GM19238 (cell line): ENCODE results near the gene IFRD2.
"Not testable (repeated sequence)": the region's sequence is repeated elsewhere in the genome, so short reads cannot be mapped to it uniquely, and the experiment has no call there.

Experiments
- DNase-seq: peaks from one replicate; pipeline ENCODE4 v3.0.0; 2011; ENCODE audit warnings: low spot score; ENCODE audit not compliant: insufficient read length

Gene IFRD2

DNA sequence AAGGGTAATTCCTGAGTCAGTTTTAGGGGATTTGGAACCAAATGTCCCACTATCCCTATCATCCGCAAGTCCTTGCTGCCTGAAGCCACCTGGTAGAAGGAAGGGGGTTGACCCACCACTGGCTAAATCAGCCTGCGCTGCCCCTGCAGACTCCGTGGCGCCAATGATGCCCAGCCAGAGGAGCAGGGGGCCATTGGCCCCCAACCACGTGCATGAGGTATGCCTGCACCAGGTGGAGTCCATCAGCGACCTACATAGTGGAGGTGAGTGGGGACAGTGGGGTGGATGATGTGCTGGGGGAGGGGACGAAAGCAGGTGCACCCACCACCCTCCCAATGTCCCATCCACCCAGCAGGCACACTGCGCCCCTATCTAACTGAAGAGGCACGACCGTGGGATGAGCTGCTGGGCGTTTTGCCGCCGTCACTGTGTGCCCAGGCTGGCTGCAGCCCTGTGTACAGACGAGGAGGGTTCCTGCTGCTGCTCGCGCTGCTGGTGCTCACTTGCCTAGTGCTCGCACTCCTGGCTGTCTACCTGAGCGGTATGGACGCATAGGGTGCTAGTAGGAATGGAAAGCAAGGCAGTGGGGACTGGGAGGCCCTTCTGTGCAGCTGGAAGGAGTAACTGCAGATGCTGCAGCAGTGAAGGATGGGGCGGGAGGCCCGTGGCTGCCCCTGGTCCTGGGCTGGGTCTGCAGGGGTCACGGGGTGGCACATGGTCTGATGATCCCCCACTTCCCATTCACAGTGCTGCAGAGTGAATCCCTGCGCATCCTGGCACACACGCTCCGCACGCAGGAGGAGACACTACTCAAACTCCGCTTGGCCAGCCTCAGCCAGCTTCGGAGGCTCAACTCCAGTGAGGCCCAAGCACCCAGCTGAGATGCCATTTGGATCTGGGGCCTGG, 5.7 kb downstream of the IFRD2 start:
- no peak for DNase-seq

DNA sequence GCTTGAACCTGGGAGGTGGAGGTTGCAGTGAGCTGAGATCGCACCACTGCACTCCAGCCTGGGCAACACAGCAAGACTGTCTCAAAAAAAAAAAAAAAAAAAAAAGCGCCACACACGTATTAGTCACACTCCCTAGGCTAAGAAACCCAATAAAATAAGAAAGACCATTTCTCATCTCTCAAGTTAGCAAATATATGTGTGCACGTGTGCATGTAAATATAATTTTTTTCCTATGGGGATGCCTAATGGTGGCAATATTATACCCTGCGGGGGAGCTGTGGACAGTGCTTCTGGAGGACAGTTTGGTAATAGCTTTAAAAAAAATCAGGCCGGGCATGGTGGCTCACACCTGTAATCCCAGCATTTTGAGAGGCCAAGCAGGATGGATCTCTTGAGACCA, 8.1 kb downstream of the IFRD2 start:
- DNase-seq, result not testable (repeated sequence)

DNA sequence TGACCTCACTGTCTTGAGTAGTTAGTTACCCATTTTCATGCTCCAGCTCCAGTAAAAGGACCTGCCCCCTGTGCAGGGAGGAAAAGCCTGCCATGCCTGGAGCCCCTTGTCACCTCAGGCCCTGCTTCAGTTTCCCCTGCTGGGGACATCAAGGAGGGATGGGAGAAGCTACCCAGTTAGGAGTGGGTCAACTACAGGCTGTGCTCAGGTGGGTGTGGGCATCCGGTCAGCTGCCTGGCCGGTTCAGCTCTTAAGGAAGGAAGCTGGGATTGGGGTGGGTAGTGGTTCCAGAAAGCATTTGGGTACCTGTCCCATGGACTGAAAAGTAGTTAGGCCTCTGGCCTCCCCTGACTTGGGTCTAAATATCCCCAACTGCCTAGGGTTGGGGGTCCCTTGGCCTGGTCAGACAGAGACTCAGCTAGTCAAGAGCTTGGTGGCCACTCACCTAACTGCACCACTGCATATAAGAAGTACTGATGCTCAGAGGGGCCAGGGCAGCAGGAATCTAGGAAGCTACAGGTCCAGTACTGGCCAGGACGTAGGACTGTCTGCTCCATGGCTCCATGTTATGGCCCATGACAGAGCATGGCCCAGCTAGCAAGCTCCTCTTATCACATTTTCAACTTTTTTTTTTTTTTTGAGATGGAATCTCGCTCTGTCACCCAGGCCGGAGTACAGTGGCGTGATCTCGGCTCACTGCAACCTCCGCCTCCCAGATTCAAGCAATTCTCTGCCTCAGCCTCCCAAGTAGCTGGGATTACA, 12.8 kb downstream of the IFRD2 start:
- no peak for DNase-seq

DNA sequence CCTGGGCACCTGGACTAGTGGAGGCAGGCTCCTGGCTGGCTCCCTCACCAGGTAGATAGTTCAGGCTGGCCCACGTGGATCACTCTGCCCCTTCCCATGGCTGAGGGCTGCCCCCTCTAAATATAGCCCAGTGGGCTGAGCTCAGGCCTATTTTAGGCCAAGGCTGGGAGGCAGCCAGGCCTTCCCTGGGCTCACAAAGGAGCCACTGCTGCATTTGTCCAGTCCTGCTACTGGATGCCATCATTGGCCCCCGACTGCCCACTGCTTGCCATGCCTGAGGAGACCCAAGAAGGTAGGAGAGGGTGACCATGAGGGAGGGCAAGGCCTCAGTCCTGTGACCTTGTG, 13.4 kb downstream of the IFRD2 start, which contains the start of gene LSMEM2:
LSMEM2 (plus strand) TSS at position 208 of the 345 bp plus-strand sequence; CDS start at position 235, 27 bp downstream.
- no peak for DNase-seq

DNA sequence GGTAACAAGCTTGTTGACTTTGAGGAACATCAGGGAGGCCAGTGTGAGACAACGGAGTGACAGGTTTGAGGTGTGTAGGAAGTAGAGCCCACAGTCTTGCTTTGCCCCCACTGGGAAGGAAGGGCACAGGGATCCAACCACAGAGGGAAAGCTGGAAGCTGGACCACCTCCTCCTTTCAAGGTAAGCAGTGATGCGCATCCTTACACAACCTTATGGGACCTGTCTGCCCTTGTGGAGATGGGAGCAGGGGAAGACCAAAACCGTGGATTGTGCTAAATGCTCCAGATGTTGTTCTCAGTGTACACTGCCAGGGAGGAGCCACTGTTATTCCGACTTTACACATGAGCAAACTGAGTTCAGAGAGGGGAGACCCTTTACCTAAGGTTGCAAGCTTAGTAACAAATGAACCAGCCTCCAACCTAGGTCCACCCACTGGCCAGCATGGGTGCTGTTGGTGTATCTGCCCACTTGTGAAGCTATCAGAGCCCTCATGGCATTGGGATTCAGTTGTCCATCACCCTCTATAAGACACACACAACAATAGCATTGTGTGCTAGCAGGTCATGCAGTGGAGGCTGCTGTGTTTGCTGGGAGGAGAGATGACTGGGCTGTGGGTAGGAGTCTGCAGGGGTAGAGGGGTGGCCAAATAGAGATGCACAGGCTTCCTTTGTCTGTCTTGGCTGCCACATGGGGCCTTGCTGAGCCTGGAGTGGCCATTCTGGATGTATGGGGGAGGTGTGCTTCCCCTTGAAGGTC, 13.9 kb downstream of the IFRD2 start:
- no peak for DNase-seq

DNA sequence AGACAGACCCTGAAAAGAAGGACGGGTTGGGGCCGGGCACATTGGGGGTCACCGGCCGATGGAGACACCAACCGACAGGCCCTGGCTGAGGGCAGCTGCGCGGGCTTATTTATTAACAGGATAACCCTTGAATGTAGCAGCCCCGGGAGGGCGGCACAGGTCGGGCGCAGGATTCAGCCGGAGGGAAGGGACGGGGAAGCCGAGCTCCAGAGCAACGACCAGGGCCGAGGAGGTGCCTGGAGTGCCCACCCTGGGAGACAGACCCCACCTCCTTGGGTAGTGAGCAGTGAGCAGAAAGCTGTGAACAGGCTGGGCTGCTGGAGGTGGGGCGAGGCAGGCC, 15.5 kb downstream of the IFRD2 start:
- DNase-seq, result no peak

DNA sequence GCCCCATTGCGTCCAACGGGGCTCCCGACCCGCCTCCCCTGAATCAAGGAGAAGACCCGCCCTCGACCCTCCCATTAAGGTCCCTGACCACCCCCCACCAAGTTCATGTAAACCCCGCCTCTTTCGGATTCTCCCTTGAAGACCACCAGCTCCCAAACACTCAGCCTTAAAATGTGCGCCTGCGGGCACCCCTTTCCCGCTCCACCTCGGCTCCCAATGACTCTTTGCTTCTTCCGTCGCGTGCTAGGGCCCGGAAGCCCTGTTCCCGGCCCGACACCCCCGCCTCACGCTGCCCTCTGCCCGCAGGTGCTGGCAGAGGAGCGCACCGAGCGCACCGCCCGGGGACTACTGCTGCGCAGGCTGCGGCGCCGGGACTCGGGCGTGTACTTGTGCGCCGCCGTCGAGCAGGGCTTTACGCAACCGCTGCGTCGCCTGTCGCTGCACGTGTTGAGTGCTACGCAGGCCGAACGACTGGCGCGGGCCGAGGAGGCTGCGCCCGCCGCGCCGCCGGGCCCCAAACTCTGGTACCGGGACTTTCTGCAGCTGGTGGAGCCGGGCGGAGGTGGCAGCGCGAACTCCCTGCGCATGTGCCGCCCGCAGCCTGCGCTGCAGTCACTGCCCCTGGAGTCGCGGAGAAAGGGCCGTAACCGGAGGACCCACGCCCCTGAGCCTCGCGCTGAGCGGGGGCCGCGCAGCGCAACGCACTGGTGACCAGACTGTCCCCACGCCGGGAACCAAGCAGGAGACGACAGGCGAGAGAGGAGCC, 16.1 kb downstream of the IFRD2 start:
- DNase-seq, result no peak

DNA sequence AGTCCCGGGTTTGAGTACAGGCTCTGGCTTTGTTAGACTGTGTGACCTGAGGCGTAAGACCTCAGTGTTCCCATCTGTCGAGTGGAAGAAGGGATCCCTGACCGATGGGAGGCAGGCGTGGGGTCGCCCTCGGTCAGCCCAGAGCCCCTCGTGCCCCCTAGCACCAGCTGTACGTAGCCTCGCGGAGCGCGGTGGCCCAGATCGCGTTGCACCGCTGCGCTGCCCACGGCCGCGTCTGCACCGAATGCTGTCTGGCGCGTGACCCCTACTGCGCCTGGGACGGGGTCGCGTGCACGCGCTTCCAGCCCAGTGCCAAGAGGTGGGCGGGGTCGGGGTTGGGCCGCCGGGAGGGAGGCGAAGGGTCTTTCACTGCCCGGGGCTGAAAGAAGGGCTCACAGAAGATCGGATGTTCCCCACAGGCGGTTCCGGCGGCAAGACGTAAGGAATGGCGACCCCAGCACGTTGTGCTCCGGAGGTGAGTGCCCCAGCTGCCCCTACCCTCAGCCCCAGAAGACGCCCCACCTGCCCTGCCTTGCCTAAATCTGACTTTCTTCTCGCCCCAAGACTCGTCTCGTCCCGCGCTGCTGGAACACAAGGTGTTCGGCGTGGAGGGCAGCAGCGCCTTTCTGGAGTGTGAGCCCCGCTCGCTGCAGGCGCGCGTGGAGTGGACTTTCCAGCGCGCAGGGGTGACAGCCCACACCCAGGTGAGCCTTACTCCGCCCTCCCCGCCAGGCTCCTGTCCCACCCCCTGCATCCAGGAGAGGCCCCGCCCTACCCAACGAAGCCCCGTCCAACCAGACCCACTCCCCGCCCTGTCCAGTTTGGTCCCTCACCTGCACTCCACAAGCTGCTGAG, 16.9 kb downstream of the IFRD2 start:
- DNase-seq, result no peak

DNA sequence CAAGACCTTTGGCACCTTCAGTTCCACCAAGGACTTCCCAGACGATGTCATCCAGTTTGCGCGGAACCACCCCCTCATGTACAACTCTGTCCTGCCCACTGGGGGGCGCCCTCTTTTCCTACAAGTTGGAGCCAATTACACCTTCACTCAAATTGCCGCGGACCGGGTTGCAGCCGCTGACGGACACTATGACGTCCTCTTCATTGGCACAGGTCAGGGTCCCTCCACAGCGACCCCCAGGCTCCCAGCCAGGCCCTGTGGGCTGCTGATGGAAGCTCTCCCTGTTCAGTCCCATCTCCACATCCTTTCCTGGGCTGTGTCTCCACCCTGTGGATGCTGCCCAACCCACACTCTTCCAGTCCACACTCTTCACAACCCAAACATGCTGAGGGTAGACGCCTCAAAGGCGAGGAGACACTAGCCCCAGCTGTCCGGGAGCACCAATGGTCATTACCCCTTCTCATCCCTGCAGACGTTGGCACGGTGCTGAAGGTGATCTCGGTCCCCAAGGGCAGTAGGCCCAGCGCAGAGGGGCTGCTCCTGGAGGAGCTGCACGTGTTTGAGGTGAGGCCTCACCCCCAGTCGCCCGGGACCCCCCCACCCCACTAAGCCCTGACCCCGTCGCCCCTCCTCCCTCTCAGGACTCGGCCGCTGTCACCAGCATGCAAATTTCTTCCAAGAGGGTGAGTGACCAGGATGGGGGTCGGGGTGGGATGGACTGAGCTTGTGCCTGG, 17.7 kb downstream of the IFRD2 start:
- peak; percentile 63 for DNase-seq

DNA sequence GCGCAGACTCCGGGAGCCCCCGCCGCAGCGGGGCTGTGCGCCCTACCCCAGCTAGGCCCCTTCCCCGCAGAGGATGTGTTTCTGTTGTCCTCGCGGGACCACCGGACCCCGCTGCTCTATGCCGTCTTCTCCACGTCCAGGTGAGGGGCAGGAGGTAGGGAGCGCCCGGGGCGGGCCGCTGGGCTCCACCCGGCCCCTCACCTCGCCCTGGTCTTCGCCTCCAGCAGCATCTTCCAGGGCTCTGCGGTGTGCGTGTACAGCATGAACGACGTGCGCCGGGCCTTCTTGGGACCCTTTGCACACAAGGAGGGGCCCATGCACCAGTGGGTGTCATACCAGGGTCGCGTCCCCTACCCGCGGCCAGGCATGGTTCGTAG, 18.6 kb downstream of the IFRD2 start:
- DNase-seq, result no peak

DNA sequence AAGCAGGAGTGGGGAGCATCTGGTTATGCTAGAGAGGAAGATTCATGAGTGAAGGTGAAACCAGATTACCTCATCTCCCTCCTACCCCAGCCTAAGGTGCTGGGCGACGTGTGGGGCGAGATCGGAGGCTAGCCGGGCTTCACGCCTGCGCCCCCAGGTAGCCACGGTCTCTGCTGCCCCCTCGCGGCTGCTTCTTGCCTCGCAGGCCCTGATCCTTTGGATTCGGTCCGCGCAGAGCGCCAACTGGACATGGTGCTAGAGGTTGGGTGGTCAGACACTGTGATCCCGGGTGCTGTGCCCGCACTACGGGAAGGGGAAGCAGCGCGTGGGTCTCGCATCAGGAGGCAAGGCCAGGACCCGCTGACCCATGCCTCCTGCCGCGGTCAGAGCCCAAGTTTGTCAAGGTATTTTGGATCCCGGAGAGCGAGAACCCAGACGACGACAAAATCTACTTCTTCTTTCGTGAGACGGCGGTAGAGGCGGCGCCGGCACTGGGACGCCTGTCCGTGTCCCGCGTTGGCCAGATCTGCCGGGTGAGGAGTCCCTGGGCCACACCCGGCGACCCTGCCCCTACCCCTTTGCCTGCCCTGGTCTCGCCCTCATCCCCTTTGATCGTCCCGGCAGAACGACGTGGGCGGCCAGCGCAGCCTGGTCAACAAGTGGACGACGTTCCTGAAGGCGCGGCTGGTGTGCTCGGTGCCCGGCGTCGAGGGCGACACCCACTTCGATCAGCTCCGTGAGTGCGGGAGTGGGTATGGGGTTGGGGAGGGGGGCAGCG, 19.1 kb downstream of the IFRD2 start:
- peak; percentile 99 for DNase-seq

DNA sequence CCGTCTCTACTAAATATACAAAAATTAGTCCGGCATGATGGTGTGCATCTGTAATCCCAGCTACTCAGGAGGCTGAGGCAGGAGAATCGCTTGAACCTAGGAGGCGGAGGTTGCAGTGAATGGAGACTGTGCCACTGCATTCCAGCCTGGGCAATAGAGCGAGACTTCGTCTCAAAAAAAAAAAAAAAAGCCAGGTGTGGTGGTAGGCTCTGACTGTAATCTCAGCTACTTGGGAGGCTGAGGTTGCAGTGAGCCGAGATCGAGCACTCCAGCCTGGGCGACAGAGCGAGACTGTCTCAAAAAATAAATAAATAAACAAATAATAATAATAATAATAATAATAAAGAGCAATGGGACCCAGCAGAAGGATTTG, 19.7 kb downstream of the IFRD2 start:
- DNase-seq, result not testable (repeated sequence)

DNA sequence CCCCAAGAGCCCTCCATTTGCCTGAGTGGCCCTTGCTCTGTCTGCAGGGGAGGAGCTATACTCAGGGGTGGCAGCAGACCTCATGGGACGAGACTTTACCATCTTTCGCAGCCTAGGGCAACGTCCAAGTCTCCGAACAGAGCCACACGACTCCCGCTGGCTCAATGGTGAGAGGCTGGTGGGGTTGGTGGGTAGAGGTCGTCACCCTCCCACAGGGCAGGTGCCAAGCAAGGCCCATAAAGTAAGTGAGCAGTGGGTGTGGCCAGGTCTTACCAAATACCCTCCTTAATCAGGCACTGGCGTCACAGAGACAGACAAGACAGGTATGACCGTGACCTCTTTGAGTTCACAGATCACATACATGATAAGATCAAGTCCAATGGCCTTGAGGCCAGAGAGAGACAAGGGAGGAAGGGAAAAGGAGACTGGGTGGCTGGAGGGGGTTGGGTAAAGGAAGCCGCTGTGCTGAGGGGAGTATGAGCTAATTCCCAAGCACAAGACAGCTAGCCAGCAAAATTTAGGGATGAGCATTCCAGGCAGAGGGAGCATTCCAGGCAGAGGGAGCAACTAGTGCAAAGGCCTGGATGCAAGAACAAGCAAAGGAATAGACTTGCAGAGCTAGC, 20.8 kb downstream of the IFRD2 start:
- no peak for DNase-seq

DNA sequence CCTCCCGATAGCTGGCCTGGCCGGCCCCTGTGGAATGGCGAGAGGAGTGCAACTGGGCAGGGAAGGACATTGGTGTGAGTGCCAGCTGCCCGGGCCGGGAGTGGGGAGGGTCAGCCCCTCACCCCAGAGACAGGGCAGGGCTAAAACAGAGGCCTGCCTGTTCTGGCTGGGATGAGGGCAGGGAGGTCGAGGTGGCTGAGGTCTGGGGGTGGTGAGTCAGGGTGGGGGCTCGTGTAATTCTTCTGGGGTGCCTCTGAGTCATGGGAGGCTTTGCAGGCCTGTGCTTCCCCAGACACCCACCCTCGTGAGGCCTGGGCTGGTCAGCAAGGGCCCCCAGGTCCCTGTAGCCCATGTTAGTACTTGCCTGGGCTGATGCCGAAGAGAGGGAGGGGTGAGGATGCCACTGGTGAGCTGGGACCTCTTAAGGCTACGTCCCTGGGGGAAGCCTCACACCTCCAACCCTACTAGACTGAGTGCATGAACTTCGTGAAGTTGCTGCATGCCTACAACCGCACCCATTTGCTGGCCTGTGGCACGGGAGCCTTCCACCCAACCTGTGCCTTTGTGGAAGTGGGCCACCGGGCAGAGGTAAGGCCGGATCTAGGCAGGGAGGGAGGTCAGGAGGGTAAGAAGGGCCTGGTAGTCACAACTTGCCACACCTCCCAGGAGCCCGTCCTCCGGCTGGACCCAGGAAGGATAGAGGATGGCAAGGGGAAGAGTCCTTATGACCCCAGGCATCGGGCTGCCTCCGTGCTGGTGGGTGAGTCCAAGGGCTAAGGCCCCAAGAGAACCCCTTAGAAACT, 21.6 kb downstream of the IFRD2 start:
- no peak for DNase-seq

DNA sequence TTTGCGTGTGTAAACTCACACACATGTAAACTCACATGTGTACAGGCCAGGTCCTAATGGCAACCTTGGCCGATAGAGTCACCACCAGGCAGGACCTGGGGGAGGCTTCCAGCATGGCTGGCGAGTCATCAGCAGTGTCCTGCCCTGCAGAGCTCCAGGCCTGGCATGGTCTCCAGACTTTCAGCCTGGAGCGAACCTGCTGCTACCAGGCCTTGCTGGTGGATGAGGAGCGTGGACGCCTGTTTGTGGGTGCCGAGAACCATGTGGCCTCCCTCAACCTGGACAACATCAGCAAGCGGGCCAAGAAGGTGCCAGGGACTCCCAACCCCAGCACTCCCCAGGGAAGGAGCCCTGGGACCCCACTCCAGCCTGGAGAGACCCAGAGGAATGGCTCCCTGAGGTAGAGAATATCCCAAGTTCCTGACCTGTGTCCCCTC, 22.2 kb downstream of the IFRD2 start:
- no peak for DNase-seq

DNA sequence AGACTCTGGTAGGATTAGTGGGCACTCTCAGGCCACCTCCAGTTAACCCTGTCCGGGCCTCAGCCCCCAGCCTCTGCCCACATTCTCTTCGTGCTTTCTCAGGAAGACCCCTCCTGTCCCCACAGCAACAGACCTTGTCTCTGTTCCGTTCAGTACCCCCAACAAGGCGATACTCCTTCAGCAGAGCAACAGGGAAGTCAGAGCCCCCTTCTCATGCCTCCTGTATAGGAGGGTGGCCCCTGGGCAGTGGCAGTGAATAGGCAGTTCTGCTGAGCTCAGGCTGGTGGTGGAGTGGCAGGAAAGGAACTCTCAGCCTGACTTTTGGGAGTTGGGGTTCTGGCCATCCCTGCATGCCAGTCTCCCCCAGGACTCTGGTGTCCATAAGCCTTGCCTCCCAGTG, 22.8 kb downstream of the IFRD2 start:
- no peak for DNase-seq

DNA sequence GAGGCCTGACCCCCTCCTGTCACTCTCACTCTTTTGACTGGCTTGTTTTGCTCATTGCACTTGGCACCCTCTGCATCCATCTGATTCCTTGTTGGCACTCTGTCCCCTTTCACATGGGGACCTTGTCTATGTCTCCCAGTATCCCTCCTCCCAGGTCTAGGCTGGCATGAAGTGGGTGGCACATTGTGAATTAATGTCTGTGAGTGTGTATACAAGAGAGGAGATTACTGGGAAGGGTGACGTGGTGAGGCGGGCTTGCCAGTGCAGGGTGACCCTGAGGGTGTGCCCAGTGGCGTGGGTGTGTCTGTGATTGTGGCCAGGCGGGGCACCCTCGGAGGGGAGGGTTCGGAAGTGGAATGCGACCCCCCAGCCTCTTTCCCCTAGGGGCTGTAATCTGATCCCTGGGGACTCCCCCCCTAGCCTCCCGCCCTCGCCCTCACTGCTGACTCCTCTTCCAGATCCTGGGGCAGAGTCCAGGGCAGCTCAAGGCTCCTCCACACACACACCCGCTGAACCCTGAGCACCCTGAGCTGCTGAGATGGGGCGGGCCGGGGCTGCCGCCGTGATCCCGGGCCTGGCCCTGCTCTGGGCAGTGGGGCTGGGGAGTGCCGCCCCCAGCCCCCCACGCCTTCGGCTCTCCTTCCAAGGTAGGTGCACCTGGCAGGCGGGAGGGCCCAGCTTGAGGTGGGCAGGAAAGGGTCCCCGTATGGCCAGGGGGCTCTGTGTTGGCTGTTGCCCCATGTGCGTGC, 23.4 kb downstream of the IFRD2 start, which contains the start of gene SEMA3B:
SEMA3B (plus strand) TSS at position 445 of the 749 bp plus-strand sequence; CDS start at position 539, 94 bp downstream.
- DNase-seq, result no peak
